ENCODE measurements around the gene UCN2.

The UCN2 gene

DNA sequence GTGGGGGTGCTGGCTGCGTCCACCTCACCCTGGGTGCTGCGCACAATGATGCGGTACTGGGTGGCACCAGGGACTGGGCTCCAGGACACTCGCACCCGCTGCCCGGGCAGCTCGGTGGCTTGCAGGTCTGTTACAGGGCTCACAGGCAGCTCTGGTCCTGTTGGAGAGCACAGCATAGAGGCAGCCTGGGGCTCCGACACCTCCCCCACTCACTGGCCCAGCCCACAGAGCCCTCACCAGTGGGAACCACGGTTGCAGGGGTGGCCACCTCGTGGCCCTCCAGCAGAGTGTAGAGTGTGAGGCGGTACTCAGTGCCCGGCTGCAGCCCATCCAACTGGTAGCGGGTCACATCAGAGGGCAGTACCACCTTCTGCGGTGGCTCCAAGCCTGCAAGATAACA lies 27.9 kb upstream of the UCN2 start:
- DNase-seq (ENCODE audit: low read depth, low spot score), result no peak

DNA sequence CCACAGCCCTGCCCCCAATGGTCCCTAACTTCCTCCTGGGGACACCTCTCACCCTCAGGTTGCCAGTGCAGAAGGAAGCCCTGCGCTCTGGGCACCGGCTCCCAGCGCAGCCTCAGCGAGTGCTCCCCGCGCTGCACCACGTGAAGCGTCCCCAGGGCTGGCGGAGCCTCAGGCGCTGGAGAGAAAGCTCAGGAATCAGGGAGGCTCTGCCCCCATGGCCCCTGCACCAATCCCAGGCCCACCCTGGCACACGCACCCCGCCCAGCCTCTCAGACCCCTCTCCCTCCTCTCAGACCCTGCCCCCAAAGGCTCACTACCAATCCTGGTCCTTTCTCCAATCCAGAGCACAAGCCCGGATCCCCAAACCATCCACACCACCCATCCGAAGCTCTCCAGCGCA lies 24.6 kb upstream of the UCN2 start:
- DNase-seq (ENCODE audit: low read depth, low spot score), result no peak

DNA sequence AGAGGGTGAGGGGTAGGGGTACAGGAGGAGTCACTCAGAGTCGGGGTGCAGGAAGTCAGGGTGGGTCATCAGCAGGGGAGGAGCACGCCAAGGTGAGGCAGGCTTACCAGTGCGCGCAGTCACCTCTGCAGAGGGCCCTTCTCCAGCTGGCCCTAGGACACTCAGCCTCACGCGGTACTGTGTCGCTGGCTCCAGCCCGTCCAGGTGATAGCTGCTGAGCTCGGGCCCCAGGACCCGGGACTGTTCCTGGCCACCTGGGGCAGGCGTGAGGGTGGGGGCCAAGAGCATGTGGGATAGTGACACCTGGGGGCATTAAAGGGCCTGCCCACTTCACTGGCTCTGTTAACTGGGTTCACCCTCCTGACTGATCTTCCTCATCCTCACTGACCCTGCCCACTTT lies 24.1 kb upstream of the UCN2 start:
- no peak for DNase-seq (ENCODE audit: low read depth, low spot score)

DNA sequence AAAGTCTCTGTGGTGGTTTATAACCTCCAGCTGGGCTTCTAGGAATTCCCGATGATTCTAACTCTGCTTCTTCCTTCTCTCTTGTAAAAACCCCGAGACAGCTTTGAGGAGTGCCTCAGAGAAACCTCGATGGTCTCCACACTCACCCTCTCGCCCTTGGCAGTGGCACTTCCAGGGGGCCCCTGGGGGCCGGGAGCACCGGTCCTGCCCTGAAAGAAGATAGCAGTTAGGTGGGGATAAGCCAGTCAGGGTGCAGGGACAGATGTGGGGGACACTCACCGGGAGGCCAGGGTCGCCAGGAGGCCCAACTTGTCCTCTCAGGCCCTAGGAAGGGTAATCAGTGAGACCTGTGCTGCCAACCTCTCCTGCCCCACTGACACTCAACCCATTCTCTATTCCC lies 21.8 kb upstream of the UCN2 start:
- DNase-seq (ENCODE audit: low read depth, low spot score), result no peak

DNA sequence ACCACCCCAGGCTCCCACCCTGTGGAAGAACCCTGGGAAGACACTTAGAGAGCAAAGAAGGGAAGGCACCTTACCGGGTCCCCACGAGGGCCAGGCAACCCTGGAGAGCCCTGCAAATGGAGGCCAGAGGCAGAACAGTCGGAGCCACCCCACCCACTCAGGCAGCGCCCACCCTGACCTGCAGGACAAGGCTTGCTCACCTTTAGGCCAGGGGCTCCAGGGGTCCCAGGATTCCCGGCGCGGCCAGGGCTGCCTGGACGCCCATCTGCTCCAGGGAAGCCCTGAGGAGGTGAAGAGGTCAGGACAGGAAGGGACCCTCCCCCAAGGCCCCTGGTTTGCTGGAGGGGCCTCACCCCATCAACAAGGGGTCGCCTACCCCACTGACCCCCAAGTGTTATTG lies 21.3 kb upstream of the UCN2 start:
- DNase-seq (ENCODE audit: low read depth, low spot score), result no peak

DNA sequence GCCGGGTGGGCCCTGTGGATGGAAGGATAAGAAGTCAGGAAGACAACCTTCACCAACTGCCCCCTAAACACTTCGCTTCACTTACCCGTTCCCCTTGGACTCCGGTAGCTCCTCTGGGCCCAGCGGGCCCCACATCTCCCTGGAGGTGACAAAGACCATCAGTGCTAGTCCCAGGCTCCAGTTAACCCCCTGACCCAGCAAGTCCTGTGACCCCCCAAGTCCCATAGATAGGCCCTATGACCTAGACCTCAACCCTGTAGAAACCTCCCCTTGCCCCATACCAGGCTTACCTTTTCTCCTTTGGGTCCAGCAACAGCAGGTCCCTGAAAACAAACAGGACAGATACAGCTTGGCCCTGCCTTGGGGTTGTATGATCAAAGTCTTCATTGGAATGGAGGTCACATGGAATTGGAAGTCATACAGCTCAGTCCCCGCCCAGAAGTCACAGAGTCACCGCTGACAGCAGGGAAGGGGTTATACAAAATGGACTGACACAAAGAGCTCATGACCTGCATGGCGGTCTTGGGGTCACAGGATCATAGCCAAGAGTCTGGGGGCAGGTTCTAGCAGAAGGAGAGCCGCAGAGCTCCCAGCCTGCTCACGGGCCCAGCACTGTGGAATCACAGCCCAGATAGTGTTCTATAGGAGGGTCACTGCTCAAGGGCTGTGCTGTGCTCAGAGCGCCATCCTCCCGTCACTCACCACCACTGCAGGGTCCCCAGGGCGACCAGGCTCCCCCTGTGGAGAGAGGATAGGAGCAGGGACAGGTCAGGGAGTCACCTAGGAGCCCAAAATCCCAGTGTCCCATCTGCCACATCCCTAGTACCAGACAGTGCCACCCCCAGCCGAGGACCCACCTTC lies 18.3 kb upstream of the UCN2 start:
- no peak for DNase-seq (ENCODE audit: low read depth, low spot score)

DNA sequence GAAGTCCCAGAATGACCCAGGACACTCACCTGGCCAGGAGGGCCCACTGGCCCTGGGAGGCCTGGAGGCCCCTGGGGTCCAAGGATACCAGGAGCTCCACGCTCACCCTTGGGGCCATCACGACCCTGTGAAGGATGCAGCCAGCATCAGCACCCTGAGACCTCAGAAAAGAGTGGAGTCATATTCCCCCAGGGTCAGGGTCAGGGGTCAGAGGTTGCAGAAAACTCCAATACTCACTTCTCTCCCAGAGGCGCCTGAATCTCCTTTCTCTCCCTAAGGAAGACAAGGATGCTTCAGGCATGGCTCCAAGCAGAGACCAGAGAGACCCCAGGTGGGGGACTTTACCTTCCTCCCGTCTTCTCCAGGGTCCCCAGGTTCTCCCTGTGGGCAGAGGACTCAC lies 13.1 kb upstream of the UCN2 start:
- no peak for DNase-seq (ENCODE audit: low read depth, low spot score)

DNA sequence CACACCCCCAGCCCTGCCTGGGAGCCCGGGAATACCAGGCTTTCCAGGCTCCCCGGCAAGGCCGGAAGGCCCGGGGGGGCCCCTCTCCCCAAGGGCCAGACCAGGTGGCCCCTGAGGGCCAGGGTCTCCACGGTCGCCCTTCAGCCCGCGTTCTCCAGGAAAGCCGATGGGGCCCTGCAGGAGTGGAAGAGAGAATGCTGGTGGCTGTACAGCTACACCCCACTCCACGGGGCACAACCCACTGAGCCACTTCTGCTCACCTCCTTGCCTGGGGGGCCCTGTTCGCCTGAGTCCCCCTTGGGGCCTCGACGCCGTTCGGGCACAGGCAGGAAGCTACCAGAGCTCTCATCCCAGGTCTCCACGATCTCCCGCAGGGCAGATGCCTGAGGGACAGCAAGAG lies 11.8 kb upstream of the UCN2 start:
- no peak for DNase-seq (ENCODE audit: low read depth, low spot score)

DNA sequence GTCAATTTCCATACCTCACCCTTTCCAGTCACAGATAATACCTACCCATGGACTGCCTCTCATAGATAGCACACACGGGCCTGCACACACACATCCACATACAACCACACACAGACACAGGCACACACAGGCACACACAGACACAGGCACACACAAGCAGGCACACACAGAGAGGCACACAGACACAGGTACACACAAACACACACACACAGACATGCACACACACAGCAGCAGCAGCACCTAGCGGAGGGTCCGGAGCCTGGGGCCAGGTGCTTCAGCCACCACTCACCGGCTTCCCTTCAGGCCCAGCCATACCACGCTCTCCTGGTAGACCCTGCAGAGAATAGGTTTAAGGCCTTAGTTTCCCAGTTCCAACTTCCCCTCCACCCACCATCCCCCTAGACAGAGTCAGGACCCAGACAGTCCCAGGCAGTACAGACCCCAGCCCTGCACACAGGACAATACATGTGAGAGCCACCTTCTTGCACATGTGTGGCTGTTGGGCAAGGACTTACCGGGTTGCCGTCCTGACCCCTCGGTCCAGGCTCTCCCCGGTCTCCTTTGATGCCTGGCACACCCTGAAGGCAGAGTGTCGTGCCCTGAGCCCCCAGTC lies 10.5 kb upstream of the UCN2 start:
- DNase-seq (ENCODE audit: low read depth, low spot score), result no peak

DNA sequence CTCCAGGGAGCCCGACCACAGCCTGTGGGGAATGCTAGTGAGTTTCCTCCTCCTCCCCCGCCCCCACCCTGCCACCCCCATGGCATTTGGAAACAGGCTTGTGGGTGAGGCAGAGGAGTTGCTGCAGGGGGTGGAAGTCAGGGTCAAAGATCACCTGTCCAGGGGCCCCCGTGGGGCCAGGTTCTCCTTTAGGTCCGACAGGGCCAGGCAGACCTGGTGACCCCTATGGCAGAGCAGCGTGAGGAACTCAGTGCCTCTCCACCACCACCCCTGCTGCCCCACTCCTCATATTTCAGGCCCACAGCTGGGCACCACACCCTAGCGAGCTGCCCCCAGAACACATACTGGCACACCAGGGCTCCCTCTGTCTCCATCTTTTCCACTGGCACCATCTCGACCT lies 8.9 kb upstream of the UCN2 start:
- DNase-seq (ENCODE audit: low read depth, low spot score), result no peak

DNA sequence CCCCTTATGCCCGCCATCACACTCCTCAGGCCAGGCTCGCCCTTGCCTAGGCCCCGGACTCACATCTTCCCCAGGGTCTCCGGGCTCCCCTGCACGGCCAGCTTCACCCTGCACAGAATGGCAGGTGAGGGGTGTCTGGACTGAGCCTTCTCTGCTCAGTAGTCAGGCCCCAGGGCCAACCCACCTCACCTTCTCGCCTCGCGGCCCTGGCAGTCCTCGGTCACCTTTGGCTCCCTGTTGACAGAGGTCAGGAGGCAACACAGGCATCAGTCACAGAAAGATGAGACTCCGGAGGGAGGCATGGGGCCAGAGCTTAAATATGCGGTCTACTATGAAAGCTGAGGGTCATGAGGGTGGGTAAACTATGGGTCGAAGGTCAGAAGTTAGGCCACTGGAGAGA lies 8.4 kb upstream of the UCN2 start:
- DNase-seq (ENCODE audit: low read depth, low spot score), result no peak

DNA sequence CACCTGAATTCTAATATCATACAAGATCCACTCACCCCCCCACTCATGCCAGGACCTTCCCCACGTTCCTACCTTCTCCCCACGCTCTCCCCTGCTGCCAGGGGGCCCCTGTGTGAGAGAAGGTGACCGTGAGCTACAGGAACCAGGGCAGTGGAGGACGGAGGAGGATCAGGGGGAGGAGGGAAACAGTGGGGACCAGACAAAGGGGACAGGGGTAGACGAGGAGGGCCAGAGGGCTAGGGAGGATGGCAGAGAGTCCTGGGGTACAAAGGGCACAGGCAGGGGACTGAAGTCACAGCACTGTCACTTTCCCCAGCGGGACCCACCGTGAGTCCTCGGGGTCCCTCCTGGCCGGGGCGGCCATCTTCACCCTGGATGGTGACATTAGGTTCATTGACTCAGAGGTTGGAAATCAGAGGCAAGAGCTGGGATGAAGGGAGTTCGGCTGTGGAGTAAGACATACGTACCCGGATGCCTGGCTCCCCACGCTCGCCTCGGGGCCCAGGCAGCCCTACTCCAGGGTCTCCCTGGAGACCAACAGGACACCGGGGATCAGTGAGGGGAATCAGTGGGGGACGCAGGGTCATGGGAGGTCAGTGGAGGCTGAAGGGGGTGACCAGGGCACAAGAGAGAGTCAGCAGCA lies 6.3 kb upstream of the UCN2 start:
- DNase-seq (ENCODE audit: low read depth, low spot score), result no peak

DNA sequence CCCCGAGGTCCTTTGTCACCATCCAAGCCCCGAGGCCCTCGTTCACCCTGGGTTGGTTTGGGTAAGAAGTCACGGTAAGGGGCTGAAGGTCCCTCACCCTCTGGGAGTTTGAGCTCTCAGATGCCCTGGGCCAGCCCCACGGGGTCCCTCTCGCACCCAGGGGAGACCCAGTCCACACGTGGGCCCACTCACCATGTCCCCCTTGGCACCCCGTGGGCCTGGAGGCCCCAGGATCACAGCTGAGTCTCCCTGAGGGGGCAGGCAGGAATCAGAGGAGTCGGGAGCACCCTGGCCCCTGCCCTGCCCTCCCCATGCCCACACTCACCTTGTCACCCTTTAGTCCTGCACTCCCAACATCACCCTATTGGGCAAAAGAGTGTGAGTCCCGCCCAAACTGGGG lies 5.8 kb upstream of the UCN2 start:
- DNase-seq (ENCODE audit: low read depth, low spot score), result no peak

DNA sequence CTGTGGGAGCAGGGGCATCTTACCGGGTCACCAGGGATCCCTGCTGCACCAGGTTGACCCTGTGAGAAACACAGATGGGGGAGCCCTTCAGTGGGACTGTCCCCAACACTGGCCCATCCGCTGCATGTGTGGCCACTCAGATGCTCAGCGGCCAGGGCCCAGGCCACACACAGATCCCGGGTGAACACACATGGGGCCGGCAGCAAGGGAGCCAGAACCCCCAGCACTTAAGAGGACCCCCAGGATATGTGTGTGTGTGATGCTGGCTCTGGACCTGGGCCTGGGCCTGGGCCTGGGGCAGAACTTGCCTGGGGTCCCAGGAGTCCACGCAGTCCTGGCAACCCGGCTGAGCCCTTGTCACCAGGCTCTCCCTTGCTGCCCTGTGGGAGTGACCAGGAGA lies 4.9 kb upstream of the UCN2 start:
- no peak for DNase-seq (ENCODE audit: low read depth, low spot score)

DNA sequence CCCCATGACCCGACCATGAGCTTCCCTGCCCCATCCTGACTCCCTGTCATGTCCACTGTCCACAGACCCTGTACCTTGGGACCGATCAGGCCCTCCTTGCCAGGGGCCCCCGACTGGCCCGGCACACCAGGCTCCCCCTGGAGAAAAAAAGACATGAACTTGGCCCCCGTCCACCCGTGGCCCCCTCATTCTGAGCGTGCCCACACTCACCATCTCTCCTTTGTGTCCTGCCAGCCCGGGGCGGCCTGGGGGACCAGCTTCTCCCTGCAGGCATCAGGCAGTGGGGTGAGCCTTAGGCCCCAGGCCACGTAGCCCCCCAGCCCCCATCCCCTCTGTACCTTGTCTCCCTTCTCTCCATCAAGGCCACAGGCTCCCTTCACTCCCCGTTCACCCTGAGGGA lies 3.9 kb upstream of the UCN2 start:
- DNase-seq (ENCODE audit: low read depth, low spot score), result no peak

DNA sequence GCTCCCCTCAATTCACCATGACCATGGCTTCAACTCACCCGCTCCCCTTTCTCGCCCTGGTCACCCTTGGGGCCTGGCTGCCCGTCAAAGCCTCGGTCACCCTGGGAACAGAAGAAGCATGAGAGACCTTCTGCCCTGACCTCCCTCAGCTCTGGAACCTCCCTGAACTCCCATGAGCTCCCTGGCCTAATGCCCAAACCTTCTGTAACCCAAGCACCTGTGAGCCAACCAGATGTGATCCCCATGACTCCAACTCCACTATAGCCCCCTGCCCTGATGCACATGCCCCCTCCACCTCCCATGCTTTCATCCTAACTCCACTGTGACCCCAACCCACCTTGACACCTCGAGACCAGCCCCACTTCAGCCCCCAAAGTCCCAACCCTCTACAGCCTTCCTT lies 3.5 kb upstream of the UCN2 start:
- no peak for DNase-seq (ENCODE audit: low read depth, low spot score)

DNA sequence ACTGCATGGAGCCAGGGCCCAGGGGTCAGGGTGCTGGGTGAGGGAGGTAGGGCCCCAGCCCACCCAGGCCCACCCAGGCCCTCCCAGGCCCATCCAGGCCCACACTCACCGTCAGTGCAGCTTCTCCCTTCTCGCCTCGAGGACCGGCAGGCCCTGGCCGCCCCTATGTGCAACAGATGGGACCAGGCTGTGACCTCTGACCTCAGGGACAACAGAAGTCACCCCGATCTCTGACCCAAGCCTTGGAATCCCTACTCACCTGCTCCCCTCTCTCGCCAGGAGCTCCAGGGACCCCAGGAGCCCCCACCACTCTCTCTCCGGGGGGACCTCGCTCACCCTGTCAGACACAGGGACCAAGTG lies 2.8 kb upstream of the UCN2 start:
- DNase-seq (ENCODE audit: low read depth, low spot score), result no peak

DNA sequence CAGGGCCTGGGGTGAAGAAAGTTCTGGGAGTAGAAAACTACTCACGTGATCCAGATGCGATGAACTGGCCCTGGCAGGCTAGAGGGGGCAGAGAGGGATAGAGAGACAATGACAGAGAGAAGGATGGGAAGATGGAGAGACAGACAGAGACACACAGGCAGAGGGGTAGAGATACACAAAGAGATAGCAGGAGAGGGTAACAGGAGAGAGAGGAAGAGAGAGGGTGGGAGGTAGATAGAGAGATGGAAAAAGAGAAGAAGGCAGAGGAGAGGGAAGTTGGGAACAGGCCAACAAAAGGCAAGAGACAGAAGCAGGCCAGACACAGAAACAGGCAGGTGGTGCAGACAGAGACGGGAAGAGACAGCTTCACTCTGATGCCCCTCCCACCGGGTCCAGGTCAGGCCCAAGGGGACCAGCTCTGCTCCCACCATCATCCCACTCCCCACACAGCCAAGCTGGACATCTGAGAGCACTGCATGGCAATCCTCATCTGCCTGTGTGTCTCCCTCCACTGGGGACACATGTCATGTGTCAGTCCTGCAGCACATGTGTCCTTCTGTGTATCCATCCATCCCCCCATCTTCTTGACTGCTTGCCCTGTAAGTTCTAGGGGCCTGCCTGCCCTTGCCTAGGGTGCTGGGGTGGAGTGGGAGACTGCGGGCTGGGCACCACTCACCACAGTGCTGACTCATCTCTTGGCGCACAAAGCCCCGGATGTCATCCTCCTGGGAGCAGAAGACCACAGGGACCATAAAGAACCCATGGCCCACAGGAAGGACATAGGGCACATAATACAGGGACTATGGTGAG lies 2.2 kb upstream of the UCN2 start:
- no peak for DNase-seq (ENCODE audit: low read depth, low spot score)

DNA sequence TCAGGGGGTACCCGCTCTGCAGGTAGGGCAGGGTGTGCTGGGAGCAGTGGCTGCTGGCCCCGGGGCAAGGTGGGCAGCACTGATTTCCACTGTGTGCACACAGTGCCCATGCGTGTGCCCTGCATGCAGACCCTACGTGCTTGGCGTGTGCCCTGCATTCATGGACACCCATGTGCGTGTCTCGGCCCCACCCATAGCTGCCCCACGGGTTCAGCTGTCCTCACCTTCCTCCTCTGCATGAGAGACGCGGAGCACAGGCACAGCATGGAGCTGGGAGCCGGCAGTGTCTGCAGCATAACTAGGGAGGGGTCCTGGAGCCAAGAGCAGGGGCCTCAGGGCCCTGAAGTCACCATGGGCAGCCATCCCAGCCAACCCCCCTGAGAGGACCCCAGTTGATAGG lies 1.6 kb upstream of the UCN2 start:
- no peak for DNase-seq (ENCODE audit: low read depth, low spot score)

DNA sequence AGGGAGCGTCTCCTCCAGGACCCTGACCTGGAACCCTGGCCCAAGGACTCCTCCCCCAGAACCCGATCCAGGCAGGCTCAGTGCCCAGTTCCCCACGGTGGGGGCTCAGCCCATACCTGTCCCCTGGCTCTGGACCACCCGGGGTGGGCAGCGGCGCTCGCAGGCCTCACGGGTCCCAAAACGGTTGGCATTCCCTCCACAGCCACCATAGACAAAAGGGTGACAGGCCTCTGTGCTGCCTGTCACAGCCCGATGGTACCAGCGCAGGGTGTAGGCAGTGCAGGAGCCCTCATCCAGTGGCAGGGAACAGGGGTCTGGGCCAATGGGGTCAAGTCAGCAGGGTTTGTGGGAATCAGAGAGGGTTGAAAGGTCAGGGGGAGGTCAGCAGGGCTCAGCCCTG lies 1.1 kb upstream of the UCN2 start:
- no peak for DNase-seq (ENCODE audit: low read depth, low spot score)

DNA sequence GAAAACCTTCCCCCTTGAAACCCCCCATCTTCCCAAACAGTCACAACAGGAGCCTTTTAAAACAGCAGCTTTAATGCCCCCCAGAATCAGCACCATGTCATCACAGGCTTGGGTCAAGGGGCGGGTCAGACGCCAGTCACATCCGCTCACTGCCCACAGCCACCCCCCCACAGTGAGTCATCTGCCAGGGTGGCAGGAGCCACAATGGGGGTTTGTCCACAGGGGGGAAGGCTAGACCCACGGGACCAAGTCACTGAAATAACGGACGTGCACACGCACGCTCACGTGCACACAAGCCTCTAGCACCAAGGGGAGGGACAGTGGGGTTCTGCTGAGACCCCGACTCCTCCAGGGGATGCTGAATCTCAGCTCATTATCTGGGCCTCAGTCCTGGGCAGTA lies 441 bp upstream of the UCN2 start:
- DNase-seq (ENCODE audit: low read depth, low spot score), result no peak

DNA sequence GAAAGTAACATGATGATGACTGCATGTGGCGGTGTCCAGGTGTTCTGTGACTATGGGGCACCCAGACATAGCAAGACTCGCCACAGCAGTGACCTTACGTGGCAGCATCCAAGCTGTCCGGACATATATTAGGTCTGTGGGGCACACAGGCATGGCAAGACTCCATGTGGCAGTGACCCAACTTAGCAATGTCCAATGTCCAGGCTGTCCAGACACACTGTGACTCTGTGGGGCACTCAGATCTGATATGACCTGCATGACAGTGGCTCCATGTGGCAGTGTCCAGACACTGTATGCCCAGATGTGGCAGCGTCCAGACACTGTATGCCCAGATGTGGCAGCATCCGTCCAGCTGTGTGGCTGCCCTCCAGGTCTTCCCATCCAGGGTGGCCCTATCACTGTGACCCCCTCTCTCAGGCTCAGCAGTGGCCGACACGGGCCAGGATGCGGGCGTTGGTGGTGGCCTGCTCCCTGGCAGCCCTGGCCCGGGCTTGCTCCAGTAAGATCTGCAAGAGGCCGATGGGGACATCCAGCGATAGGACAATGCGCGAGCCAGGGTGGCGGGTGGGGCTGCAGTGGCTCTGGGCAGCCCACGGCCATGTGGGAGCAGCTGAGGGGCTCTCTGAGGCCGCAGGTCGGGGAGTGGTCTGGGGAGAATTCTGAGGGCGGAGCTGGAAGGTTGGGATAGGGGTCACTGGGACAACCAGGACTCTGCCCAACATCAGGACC lies 1.1 kb downstream of the UCN2 start:
- no peak for DNase-seq (ENCODE audit: low read depth, low spot score)
